GM23338 (cell line): Measurements from ENCODE around the gene E2F6.

Source experiments
- CREB1 ChIP-seq: fragments of 250-450 bp; sonication (Bioruptor Pico); IDR thresholded peaks from 2 replicates; pipeline ENCODE4 v1.5.0; 2020; ENCODE audit warnings: low read depth, mild to moderate bottlenecking, moderate library complexity
- CTCF ChIP-seq, 2 experiments: fragments of 200-600 bp in 1 of 2; sonication (generic) in 1 of 2; conservative IDR thresholded peaks; 2 replicates each; pipeline versions ENCODE4 v1.5.1 to v1.6.1; 2016 to 2017; ENCODE audit warnings: antibody characterized with exemption in 2 of 2, low read depth in 2 of 2, mild to moderate bottlenecking in 2 of 2, moderate library complexity in 1 of 2
- EZH2phosphoT487 ChIP-seq: fragments of 200-600 bp; sonication (generic); IDR thresholded peaks from one replicate; pipeline ENCODE4 v1.8.1; 2018; ENCODE audit warnings: antibody characterized with exemption; ENCODE audit not compliant: unreplicated experiment
- POLR2AphosphoS5 ChIP-seq: IDR thresholded peaks from 2 replicates; pipeline ENCODE4 v1.6.1; 2016; ENCODE audit warnings: antibody characterized with exemption, low read depth

- no peak for TF ChIP-seq EZH2phosphoT487
- no peak for TF ChIP-seq CTCF (conservative IDR thresholded peaks at IDR 0.05; ENCODE audit: low read depth in 2 of 2)
- no peak for TF ChIP-seq CREB1 (CRISPR knock-in tag)
- TF ChIP-seq POLR2AphosphoS5: no peak
Measured at GRCh38 chr2:11514081-11514730, 48.2 kb upstream of the E2F6 start.
